Testis (tissue), 3 donors: ENCODE measurements around the gene IL4I1. TPM values are rescaled to one million over a fixed set of nuclear protein-coding genes. Genes with fewer than 3 reads are reported as not detected.

Experiments used
- DNase-seq: peaks from one replicate; pipeline ENCODE4 v3.0.0-alpha.2; 2019
- H3K27ac ChIP-seq, 2 donors: fragments of 200-600 bp; sonication (generic); one replicate each; pipeline ENCODE4 v1.5.1; 2019
- H3K27me3 ChIP-seq: fragments of 200-600 bp; sonication (generic); one replicate; pipeline ENCODE4 v1.5.1; 2019
- H3K36me3 ChIP-seq: fragments of 200-600 bp; sonication (generic); one replicate; pipeline ENCODE4 v1.5.1; 2017; ENCODE audit warnings: low read depth; ENCODE audit errors: missing control alignments
- H3K4me1 ChIP-seq: fragments of 200-600 bp; sonication (generic); one replicate; pipeline ENCODE4 v1.5.1; 2019
- H3K4me3 ChIP-seq, 2 donors: fragments of 200-600 bp; sonication (generic); one replicate each; pipeline ENCODE4 v1.5.1; 2017 to 2019
- H3K9me3 ChIP-seq: fragments of 200-600 bp; sonication (generic); one replicate; pipeline ENCODE4 v1.5.1; 2017
- CTCF ChIP-seq, 3 experiments: fragments of 450-650 bp in 2 of 3; fragments of 200-600 bp in 1 of 3; sonication (generic) in 1 of 3; IDR thresholded peaks; one replicate each; pipeline ENCODE4 v1.5.1; 2016 to 2019; ENCODE audit warnings: antibody characterized with exemption in 3 of 3, mild to moderate bottlenecking in 2 of 3, moderate library complexity in 1 of 3
- POLR2A ChIP-seq: fragments of 450-650 bp; IDR thresholded peaks from one replicate; pipeline ENCODE4 v1.6.1; 2017; ENCODE audit warnings: antibody characterized with exemption, mild to moderate bottlenecking, moderate library complexity
- WGBS, 2 donors: methylation state at CpG; one replicate each; pipeline ENCODE4 v1.1.5; 2018; 5-methylcytosine and 5-hydroxymethylcytosine counted together
- intact Hi-C: fragments of 100-400 bp; cut with DNase I; formaldehyde crosslinking; loops from one replicate; pipeline ENCODE4 v1.15.1; 2023; ENCODE audit warnings: low total_unique reads
- polyA plus RNA-seq: library from polyadenylated mRNA; stranded (reverse); fragments of 350-450 nt; fragmentation: Illumina TruSeq; extraction: RNeasy Lipid Tissue Mini Kit (QIAGEN cat#74804); gene quantifications from one replicate; pipeline ENCODE4 v1.2.3, GENCODE V29; 2014; ENCODE audit warnings: low read depth, low replicate concordance; ENCODE audit not compliant: insufficient read depth
- total RNA-seq, 2 donors: library from RNA; depleted of rRNA; stranded (reverse); fragments of >200 nt; gene quantifications; one replicate each; pipeline ENCODE4 v1.2.3, GENCODE V29; 2016

Gene IL4I1
- total and polyA plus RNA-seq, 3 donors from 2014 or later = 17.1 to 61.9 (median 20.4) TPM

GRCh38 chr19:49860336-49861102 is 36.2 kb downstream of the IL4I1 start:
- TF ChIP-seq POLR2A = no peak
- no peak for TF ChIP-seq CTCF (IDR thresholded peaks at IDR 0.05)
- no peak overlapping the region for H3K4me3 ChIP-seq
- H3K4me1 ChIP-seq = peaks cover 63% of the 10 kb centered on the region
- no peaks in the 10 kb centered on the region for H3K9me3 ChIP-seq
- intact Hi-C loops = no loop called here
- H3K36me3 ChIP-seq = no peaks in the 10 kb centered on the region
- H3K27ac ChIP-seq = peak overlapping the region; percentile 89 to 94
- WGBS, 2 donors = 43 to 49% methylated on average over 10 to 17 of the region's 17 CpGs
- H3K27me3 ChIP-seq = no peaks in the 10 kb centered on the region
- DNase-seq = no peak

DNA sequence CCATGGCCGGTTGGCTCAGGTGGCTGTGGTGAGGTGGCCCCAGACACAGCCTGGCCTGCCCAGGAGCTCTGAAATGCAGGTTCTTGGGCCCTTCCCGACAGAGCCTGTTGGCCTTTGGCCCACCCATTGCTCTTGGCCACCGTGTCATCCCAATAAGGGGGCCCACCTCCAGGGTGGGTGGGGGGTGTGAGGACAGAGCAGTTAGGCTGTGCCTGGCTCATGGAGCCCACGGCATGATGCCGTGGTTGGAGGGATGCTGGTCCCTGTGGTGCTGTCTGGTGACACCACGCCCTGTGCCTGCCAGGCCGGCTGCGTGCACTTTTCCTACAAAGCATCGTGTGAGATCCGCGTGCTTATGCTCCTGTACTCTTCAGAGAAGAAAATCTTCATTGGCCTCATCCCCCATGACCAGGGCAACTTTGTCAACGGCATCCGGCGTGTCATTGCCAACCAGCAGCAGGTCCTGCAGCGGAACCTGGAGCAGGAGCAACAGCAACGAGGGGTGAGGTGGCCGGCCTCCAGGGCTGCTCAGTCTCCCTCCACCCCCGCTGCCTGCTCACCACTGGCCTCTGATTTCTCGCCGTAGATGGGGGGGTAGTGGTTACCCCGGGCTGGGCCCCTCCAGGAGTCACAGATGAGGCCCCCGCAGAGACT is 36.9 kb downstream of the IL4I1 start:
- H3K4me3 ChIP-seq = no peak overlapping the region
- no peak for TF ChIP-seq POLR2A
- TF ChIP-seq CTCF (IDR thresholded peaks at IDR 0.05) = no peak
- H3K27me3 ChIP-seq = no peaks in the 10 kb centered on the region
- peak overlapping the region; percentile 89 to 94 for H3K27ac ChIP-seq
- DNase-seq = peak; percentile 54
- peaks cover 55% of the 10 kb centered on the region for H3K4me1 ChIP-seq
- H3K9me3 ChIP-seq = no peaks in the 10 kb centered on the region
- WGBS, 2 donors = 51 to 85% methylated on average over 12 to 22 of the region's 22 CpGs
- no peaks in the 10 kb centered on the region for H3K36me3 ChIP-seq
- intact Hi-C loops = no loop called here

DNA sequence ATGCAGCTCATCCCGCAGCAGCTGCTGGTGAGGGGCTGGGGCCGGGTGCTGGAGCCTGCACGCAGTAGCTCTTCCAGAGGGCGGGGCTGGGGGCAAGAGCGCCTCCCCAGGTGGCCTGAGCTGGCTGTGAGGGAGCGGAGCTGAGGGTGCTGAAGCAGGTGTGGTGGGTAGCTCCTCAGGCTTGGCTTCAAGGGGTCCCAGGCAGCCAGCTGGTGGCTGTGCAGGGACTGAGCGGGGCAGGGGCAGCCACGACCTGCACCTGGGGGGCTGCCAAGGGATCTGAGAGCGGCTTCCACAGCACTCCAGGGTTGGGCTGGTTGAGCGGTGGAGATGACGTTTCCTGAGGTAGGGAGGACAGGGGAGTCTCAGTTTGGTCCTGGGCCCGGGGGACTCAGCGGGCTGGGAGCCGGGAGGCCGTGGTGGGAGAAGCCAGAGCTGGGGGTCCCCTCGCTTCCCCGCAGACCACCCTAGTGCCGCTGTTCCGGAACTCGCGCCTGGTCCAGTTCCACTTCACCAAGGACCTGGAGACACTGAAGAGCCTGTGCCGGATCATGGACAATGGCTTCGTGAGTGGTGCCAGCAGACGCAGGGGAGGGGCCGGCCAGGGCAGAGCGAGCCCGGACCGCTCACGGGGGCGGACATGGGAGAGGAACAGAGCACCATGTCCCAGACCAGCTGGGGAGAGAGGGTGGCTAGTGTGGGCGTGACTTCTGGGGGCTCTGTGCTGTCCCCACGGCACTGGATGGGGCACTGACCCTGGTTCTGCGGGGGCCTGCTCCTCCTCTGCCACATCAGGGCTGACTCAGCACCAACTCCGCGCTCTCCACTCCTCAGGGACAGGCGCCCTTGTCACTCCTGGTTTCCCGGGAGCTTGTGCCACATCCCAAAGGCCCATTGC is 38.4 kb downstream of the IL4I1 start:
- WGBS, 2 donors = 51 to 60% methylated on average over 1 to 37 of the region's 37 CpGs
- DNase-seq = peak; percentile 82
- Histone ChIP-seq H3K27me3 (no peaks in the 10 kb centered on the region), H3K9me3 (no peaks in the 10 kb centered on the region), H3K36me3 (no peaks in the 10 kb centered on the region), H3K4me3 (no peak overlapping the region), H3K27ac (peak overlapping the region; percentile 89 to 94), H3K4me1 (peaks cover 61% of the 10 kb centered on the region)
- TF ChIP-seq POLR2A (no peak), CTCF (IDR thresholded peaks at IDR 0.05) (no peak)
- intact Hi-C loops = no loop called here

GRCh38 chr19:49857838-49858087 is 38.9 kb downstream of the IL4I1 start:
- Histone ChIP-seq H3K4me1 (peaks cover 62% of the 10 kb centered on the region), H3K9me3 (no peaks in the 10 kb centered on the region), H3K27ac (peak overlapping the region; percentile 55 to 94), H3K27me3 (no peaks in the 10 kb centered on the region), H3K36me3 (no peaks in the 10 kb centered on the region), H3K4me3 (no peak overlapping the region)
- TF ChIP-seq POLR2A (no peak), CTCF (IDR thresholded peaks at IDR 0.05) (no peak)
- 71% methylated on average over 5 of the region's 5 CpGs; no CpG with 5 or more reads in 1 of the 2 donors for WGBS, 2 donors
- intact Hi-C loops = no loop called here
- no peak for DNase-seq
